HEK293 (cell line): ENCODE results near the gene ICAM5.

ENCODE experiments used
- CTCF ChIA-PET: fragments of 350-600 bp; formaldehyde crosslinking; extraction: SDS; loops from one replicate; lab custom pipeline; 2021; ENCODE audit warnings: antibody characterized with exemption; lab: Yijun Ruan, JAX
- POLR2A ChIA-PET: fragments of 300-600 bp; formaldehyde crosslinking; extraction: SDS; loops from one replicate; lab custom pipeline; 2020; ENCODE audit warnings: antibody characterized with exemption, inconsistent platforms; lab: Yijun Ruan, JAX
- H3K27ac ChIP-seq: fragments of 200-500 bp; sonication (Bioruptor generic); 2 replicates; pipeline ENCODE4 v1.5.1; 2014; ENCODE audit warnings: low read depth, low read length, control low read depth, inconsistent platforms; ENCODE audit errors: extremely low read depth
- H3K36me3 ChIP-seq, 2 experiments: fragments of 200-500 bp in 1 of 2; sonication (Bioruptor generic) in 1 of 2; 1 replicate in 1 of 2; 2 replicates in 1 of 2; pipeline ENCODE4 v1.5.1; 2014 to 2017; ENCODE audit warnings: inconsistent platforms in 2 of 2, low read length in 2 of 2; ENCODE audit not compliant: control insufficient read depth in 2 of 2, insufficient read depth in 1 of 2
- H3K4me1 ChIP-seq: fragments of 200-500 bp; sonication (Bioruptor generic); 2 replicates; pipeline ENCODE4 v1.5.1; 2014; ENCODE audit warnings: mild to moderate bottlenecking, low read length, inconsistent platforms; ENCODE audit not compliant: control insufficient read depth, insufficient read depth
- H3K4me3 ChIP-seq: 2 replicates; pipeline ENCODE4 v1.5.1; 2011; ENCODE audit warnings: low read depth, mild to moderate bottlenecking, control low read depth, low read length, moderate library complexity
- H3K9me3 ChIP-seq: fragments of 200-500 bp; sonication (Bioruptor generic); 2 replicates; pipeline ENCODE4 v1.5.1; 2014; ENCODE audit warnings: low read depth, low read length, inconsistent platforms; ENCODE audit not compliant: control insufficient read depth, insufficient read depth
- BCL11B ChIP-seq: fragments of 450-650 bp; formaldehyde crosslinking; IDR thresholded peaks from 2 replicates; pipeline ENCODE4 v1.5.1; 2016; ENCODE audit warnings: low read depth, missing biosample characterization, missing genetic modification characterization
- KLF1 ChIP-seq: fragments of 450-650 bp; formaldehyde crosslinking; IDR thresholded peaks from 2 replicates; pipeline ENCODE4 v1.5.1; 2016; ENCODE audit warnings: missing biosample characterization, missing genetic modification characterization
- KLF8 ChIP-seq: fragments of 450-650 bp; formaldehyde crosslinking; IDR thresholded peaks from 2 replicates; pipeline ENCODE4 v1.5.1; 2016; ENCODE audit warnings: missing biosample characterization, missing genetic modification characterization
- SALL2 ChIP-seq: fragments of 450-650 bp; formaldehyde crosslinking; IDR thresholded peaks from 2 replicates; pipeline ENCODE4 v1.5.0; 2017; ENCODE audit warnings: missing biosample characterization, mild to moderate bottlenecking, missing genetic modification characterization, borderline replicate concordance
- SETDB1 ChIP-seq: IDR thresholded peaks from one replicate; pipeline ENCODE4 v1.6.1; 2017; ENCODE audit warnings: mild to moderate bottlenecking, low read length, moderate library complexity, mixed read lengths; ENCODE audit not compliant: insufficient read length
- SP7 ChIP-seq: fragments of 450-650 bp; formaldehyde crosslinking; IDR thresholded peaks from 2 replicates; pipeline ENCODE4 v1.5.1; 2016; ENCODE audit warnings: missing biosample characterization, missing genetic modification characterization
- YY2 ChIP-seq: fragments of 450-650 bp; formaldehyde crosslinking; IDR thresholded peaks from 2 replicates; pipeline ENCODE4 v1.5.1; 2016; ENCODE audit warnings: missing biosample characterization, missing genetic modification characterization
- ZIC2 ChIP-seq: fragments of 450-650 bp; formaldehyde crosslinking; IDR thresholded peaks from 2 replicates; pipeline ENCODE4 v1.5.1; 2016; ENCODE audit warnings: missing biosample characterization, missing genetic modification characterization
- ZNF114 ChIP-seq: fragments of 450-650 bp; formaldehyde crosslinking; IDR thresholded peaks from 2 replicates; pipeline ENCODE4 v1.5.0; 2017; ENCODE audit warnings: missing biosample characterization, missing genetic modification characterization
- ZNF132 ChIP-seq: fragments of 450-650 bp; formaldehyde crosslinking; IDR thresholded peaks from 2 replicates; pipeline ENCODE4 v1.5.1; 2017; ENCODE audit warnings: missing biosample characterization, missing genetic modification characterization, borderline replicate concordance
- ZNF146 ChIP-seq: fragments of 450-650 bp; formaldehyde crosslinking; IDR thresholded peaks from 2 replicates; pipeline ENCODE4 v1.5.1; 2016; ENCODE audit warnings: missing biosample characterization, missing genetic modification characterization
- ZNF155 ChIP-seq: fragments of 450-650 bp; formaldehyde crosslinking; IDR thresholded peaks from 2 replicates; pipeline ENCODE4 v1.5.1; 2016; ENCODE audit warnings: missing biosample characterization, missing genetic modification characterization
- ZNF211 ChIP-seq: fragments of 450-650 bp; formaldehyde crosslinking; IDR thresholded peaks from 2 replicates; pipeline ENCODE4 v1.5.1; 2016; ENCODE audit warnings: low read depth, missing biosample characterization, missing genetic modification characterization
- ZNF214 ChIP-seq: fragments of 450-650 bp; formaldehyde crosslinking; IDR thresholded peaks from 2 replicates; pipeline ENCODE4 v1.5.1; 2017; ENCODE audit warnings: missing biosample characterization, mild to moderate bottlenecking, missing genetic modification characterization, borderline replicate concordance
- ZNF23 ChIP-seq: fragments of 450-650 bp; formaldehyde crosslinking; IDR thresholded peaks from 2 replicates; pipeline ENCODE4 v1.5.1; 2016; ENCODE audit warnings: missing biosample characterization, missing genetic modification characterization, borderline replicate concordance
- ZNF510 ChIP-seq: fragments of 450-650 bp; formaldehyde crosslinking; IDR thresholded peaks from 2 replicates; pipeline ENCODE4 v1.5.1; 2018; ENCODE audit warnings: mild to moderate bottlenecking, missing genetic modification characterization, missing biosample characterization; ENCODE audit not compliant: insufficient replicate concordance
- ZNF514 ChIP-seq: fragments of 450-650 bp; formaldehyde crosslinking; IDR thresholded peaks from 2 replicates; pipeline ENCODE4 v1.5.1; 2016; ENCODE audit warnings: missing biosample characterization, missing genetic modification characterization
- ZNF571 ChIP-seq: fragments of 450-650 bp; formaldehyde crosslinking; IDR thresholded peaks from 2 replicates; pipeline ENCODE4 v1.5.0; 2017; ENCODE audit warnings: missing biosample characterization, missing genetic modification characterization
- ZNF585B ChIP-seq: fragments of 450-650 bp; formaldehyde crosslinking; IDR thresholded peaks from 2 replicates; pipeline ENCODE4 v1.5.1; 2016; ENCODE audit warnings: missing biosample characterization, missing genetic modification characterization
- ZNF626 ChIP-seq: fragments of 450-650 bp; sonication (Bioruptor Pico); formaldehyde crosslinking; IDR thresholded peaks from 2 replicates; pipeline ENCODE4 v1.5.1; 2018; ENCODE audit warnings: missing biosample characterization, missing genetic modification characterization, inconsistent platforms
- ZNF837 ChIP-seq: fragments of 450-650 bp; formaldehyde crosslinking; IDR thresholded peaks from 2 replicates; pipeline ENCODE4 v1.5.1; 2016; ENCODE audit warnings: missing biosample characterization, missing genetic modification characterization
- TF ChIP-seq, protein P1 (sequence below): fragments of 450-650 bp; formaldehyde crosslinking; IDR thresholded peaks from 2 replicates; pipeline ENCODE4 v1.5.1; 2016; ENCODE audit warnings: missing biosample characterization, missing genetic modification characterization
- TF ChIP-seq, protein P2 (sequence below): fragments of 450-650 bp; formaldehyde crosslinking; IDR thresholded peaks from 2 replicates; pipeline ENCODE4 v1.5.1; 2016; ENCODE audit warnings: missing biosample characterization, missing genetic modification characterization
- TF ChIP-seq, protein P3 (sequence below): fragments of 450-650 bp; formaldehyde crosslinking; IDR thresholded peaks from 2 replicates; pipeline ENCODE4 v1.5.1; 2017; ENCODE audit warnings: missing biosample characterization, missing genetic modification characterization
- TF ChIP-seq, protein P4 (sequence below): fragments of 450-650 bp; formaldehyde crosslinking; IDR thresholded peaks from 2 replicates; pipeline ENCODE4 v1.5.1; 2017; ENCODE audit warnings: missing biosample characterization, missing genetic modification characterization
- TF ChIP-seq, protein P5 (sequence below): fragments of 450-650 bp; IDR thresholded peaks from 2 replicates; pipeline ENCODE4 v1.5.1; 2018; ENCODE audit warnings: missing biosample characterization, missing genetic modification characterization
- TF ChIP-seq, protein P6 (sequence below): fragments of 450-650 bp; formaldehyde crosslinking; IDR thresholded peaks from 2 replicates; pipeline ENCODE4 v1.5.1; 2016; ENCODE audit warnings: missing biosample characterization, missing genetic modification characterization
- TF ChIP-seq, protein P7 (sequence below): fragments of 450-650 bp; formaldehyde crosslinking; IDR thresholded peaks from 2 replicates; pipeline ENCODE4 v1.5.1; 2016; ENCODE audit warnings: missing biosample characterization, missing genetic modification characterization

ICAM5 gene

DNA sequence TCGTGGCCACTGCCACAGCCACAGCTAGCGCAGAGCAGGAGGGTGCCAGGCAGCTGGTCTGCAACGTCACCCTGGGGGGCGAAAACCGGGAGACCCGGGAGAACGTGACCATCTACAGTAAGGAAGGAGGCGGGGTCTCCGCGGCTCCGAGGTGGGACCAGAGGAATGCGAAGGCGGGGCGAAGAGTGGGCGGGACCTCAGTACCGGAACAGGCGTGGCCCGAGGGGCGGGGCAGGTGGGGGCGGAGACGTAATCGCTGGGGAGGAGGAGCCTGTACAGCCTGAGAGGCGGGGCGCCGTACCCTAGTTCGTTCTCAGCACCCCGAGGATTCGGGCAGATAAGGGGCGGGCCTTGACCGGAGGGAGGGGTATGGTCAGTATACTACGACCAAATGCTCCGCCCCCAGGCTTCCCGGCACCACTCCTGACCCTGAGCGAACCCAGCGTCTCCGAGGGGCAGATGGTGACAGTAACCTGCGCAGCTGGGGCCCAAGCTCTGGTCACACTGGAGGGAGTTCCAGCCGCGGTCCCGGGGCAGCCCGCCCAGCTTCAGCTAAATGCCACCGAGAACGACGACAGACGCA lies 2.5 kb downstream of the ICAM5 start:
- peak overlapping the region; percentile 43 for H3K4me3 ChIP-seq
- peak overlapping the region; percentile 6; the same call in 1 of the 2 replicates for H3K27ac ChIP-seq
- CTCF ChIA-PET = interaction anchor here (0.7 to 1.9 kb wide), 5 partner anchors 9 to 42 kb away, joined by 3 to 6 read pairs (median 4); no protein-coding TSS in a partner anchor
- TF ChIP-seq BCL11B (tag by site-specific recombination) (no peak), ZNF571 (tag by site-specific recombination) (no peak), ZNF211 (tag by site-specific recombination) (no peak), ZNF132 (tag by site-specific recombination) (no peak), ZNF146 (no peak), ZIC2 (tag by site-specific recombination) (peak; percentile 42; the same call in 1 of the 2 replicates), KLF8 (peak; percentile 96), ZNF23 (tag by site-specific recombination) (no peak), ZNF514 (tag by site-specific recombination) (no peak), SP7 (no peak), SALL2 (tag by site-specific recombination) (no peak), ZNF626 (tag by site-specific recombination) (no peak), ZNF114 (tag by site-specific recombination) (no peak), YY2 (tag by site-specific recombination) (no peak), ZNF155 (tag by site-specific recombination) (no peak), KLF1 (tag by site-specific recombination) (peak; percentile 85), SETDB1 (no peak), ZNF837 (tag by site-specific recombination) (no peak), ZNF214 (tag by site-specific recombination) (no peak), ZNF585B (no peak), ZNF510 (tag by site-specific recombination) (no peak)
- TF ChIP-seq, protein P1, sequence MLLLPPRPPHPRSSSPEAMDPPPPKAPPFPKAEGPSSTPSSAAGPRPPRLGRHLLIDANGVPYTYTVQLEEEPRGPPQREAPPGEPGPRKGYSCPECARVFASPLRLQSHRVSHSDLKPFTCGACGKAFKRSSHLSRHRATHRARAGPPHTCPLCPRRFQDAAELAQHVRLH (tag by site-specific recombination) = no peak
- TF ChIP-seq, protein P2, sequence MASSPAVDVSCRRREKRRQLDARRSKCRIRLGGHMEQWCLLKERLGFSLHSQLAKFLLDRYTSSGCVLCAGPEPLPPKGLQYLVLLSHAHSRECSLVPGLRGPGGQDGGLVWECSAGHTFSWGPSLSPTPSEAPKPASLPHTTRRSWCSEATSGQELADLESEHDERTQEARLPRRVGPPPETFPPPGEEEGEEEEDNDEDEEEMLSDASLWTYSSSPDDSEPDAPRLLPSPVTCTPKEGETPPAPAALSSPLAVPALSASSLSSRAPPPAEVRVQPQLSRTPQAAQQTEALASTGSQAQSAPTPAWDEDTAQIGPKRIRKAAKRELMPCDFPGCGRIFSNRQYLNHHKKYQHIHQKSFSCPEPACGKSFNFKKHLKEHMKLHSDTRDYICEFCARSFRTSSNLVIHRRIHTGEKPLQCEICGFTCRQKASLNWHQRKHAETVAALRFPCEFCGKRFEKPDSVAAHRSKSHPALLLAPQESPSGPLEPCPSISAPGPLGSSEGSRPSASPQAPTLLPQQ (tag by site-specific recombination) = no peak
- TF ChIP-seq, protein P3, sequence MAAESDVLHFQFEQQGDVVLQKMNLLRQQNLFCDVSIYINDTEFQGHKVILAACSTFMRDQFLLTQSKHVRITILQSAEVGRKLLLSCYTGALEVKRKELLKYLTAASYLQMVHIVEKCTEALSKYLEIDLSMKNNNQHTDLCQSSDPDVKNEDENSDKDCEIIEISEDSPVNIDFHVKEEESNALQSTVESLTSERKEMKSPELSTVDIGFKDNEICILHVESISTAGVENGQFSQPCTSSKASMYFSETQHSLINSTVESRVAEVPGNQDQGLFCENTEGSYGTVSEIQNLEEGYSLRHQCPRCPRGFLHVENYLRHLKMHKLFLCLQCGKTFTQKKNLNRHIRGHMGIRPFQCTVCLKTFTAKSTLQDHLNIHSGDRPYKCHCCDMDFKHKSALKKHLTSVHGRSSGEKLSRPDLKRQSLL (tag by site-specific recombination) = no peak
- TF ChIP-seq, protein P4, sequence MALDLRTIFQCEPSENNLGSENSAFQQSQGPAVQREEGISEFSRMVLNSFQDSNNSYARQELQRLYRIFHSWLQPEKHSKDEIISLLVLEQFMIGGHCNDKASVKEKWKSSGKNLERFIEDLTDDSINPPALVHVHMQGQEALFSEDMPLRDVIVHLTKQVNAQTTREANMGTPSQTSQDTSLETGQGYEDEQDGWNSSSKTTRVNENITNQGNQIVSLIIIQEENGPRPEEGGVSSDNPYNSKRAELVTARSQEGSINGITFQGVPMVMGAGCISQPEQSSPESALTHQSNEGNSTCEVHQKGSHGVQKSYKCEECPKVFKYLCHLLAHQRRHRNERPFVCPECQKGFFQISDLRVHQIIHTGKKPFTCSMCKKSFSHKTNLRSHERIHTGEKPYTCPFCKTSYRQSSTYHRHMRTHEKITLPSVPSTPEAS = no peak
- TF ChIP-seq, protein P5, sequence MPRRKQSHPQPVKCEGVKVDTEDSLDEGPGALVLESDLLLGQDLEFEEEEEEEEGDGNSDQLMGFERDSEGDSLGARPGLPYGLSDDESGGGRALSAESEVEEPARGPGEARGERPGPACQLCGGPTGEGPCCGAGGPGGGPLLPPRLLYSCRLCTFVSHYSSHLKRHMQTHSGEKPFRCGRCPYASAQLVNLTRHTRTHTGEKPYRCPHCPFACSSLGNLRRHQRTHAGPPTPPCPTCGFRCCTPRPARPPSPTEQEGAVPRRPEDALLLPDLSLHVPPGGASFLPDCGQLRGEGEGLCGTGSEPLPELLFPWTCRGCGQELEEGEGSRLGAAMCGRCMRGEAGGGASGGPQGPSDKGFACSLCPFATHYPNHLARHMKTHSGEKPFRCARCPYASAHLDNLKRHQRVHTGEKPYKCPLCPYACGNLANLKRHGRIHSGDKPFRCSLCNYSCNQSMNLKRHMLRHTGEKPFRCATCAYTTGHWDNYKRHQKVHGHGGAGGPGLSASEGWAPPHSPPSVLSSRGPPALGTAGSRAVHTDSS = no peak
- TF ChIP-seq, protein P6, sequence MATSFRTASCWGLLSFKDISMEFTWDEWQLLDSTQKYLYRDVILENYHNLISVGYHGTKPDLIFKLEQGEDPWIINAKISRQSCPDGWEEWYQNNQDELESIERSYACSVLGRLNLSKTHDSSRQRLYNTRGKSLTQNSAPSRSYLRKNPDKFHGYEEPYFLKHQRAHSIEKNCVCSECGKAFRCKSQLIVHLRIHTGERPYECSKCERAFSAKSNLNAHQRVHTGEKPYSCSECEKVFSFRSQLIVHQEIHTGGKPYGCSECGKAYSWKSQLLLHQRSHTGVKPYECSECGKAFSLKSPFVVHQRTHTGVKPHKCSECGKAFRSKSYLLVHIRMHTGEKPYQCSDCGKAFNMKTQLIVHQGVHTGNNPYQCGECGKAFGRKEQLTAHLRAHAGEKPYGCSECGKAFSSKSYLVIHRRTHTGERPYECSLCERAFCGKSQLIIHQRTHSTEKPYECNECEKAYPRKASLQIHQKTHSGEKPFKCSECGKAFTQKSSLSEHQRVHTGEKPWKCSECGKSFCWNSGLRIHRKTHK (tag by site-specific recombination) = no peak
- TF ChIP-seq, protein P7, sequence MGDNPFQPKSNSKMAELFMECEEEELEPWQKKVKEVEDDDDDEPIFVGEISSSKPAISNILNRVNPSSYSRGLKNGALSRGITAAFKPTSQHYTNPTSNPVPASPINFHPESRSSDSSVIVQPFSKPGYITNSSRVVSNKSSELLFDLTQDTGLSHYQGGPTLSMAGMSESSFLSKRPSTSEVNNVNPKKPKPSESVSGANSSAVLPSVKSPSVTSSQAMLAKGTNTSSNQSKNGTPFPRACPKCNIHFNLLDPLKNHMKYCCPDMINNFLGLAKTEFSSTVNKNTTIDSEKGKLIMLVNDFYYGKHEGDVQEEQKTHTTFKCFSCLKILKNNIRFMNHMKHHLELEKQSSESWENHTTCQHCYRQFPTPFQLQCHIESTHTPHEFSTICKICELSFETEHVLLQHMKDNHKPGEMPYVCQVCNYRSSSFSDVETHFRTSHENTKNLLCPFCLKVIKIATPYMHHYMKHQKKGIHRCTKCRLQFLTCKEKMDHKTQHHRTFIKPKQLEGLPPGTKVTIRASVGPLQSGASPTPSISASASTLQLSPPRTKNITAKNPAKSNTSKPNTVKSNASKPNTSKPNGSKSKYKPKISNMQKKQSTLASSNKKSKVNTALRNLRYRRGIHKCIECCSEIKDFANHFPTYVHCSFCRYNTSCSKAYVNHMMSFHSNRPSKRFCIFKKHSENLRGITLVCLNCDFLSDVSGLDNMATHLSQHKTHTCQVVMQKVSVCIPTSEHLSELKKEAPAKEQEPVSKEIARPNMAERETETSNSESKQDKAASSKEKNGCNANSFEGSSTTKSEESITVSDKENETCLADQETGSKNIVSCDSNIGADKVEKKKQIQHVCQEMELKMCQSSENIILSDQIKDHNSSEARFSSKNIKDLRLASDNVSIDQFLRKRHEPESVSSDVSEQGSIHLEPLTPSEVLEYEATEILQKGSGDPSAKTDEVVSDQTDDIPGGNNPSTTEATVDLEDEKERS (tag by site-specific recombination) = no peak

More for the DNA sequence above, 2.5 kb downstream of the ICAM5 start:
- POLR2A ChIA-PET = interaction anchor here (1.0 to 2.0 kb wide), 7 partner anchors 13 to 88 kb away, joined by 3 to 13 read pairs (median 7); partner anchors contain the start of genes ICAM1, RAVER1 and TYK2
- Histone ChIP-seq H3K36me3 (peaks cover 0 to 5% of the 10 kb centered on the region in 2 experiments; a peak in 1 of 3 replicates), H3K9me3 (no peaks in the 10 kb centered on the region), H3K4me1 (peaks cover 4% of the 10 kb centered on the region; the same call in 1 of the 2 replicates)
